Stimulated activated CD4-positive, alpha-beta T cell treated with anti-CD3 and anti-CD28 coated beads, Interleukin-4, amount 100 ng/mL, for 48 hours (primary cell): ENCODE results near the gene SRSF4.
"Not testable (repeated sequence)": the region's sequence is repeated elsewhere in the genome, so short reads cannot be mapped to it uniquely, and the experiment has no call there.

Source experiments
- DNase-seq, 2 donors: peaks; one replicate each; pipeline ENCODE4 v3.0.0-alpha.2; 2020; ENCODE audit warnings: low read depth in 2 of 2

Gene SRSF4

DNA sequence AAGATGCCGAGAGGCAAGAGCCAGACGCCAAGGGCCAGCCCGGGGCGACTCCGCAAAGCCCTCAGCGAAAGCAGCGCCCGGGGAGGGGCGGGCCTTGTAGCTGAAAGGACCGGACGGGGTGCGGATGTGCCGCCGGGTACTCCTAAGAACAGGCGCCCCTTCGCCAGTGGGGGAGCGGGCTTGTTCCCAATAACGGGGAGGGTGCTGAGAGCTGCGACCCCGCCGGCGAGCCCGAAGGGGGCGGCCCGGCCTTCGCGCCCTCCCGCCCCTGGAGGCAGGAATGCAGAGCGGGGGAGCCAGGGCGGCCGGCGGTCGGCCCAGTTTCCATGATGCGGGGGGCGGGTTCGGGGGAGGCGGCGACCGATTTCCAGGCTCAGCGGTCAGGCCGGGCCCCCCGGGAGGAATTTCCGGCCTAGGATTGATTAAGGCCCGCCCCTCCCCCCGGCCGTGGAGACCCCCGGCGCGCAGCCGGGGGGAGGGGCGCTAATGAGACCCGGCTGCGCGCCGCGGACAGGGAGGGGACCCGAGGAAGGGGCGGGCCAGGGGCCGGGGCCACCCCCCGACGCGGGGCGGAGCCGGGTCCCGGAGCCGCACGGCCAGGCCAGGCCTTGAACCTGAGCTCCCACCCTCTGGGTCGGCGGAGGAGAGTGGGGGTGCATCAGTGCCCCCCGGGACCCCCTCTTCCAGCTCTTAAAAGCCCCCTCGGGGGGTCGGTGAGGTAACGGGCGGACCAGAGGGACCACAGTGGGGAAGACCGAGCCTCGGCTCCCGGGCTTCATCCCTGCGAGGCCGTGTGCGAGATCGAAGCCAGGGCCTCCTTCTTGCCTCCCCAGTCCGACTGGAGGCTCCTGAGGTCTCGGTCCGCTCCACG lies 57.1 kb downstream of the SRSF4 start:
- DNase-seq, result peak; percentile 57 to 68

DNA sequence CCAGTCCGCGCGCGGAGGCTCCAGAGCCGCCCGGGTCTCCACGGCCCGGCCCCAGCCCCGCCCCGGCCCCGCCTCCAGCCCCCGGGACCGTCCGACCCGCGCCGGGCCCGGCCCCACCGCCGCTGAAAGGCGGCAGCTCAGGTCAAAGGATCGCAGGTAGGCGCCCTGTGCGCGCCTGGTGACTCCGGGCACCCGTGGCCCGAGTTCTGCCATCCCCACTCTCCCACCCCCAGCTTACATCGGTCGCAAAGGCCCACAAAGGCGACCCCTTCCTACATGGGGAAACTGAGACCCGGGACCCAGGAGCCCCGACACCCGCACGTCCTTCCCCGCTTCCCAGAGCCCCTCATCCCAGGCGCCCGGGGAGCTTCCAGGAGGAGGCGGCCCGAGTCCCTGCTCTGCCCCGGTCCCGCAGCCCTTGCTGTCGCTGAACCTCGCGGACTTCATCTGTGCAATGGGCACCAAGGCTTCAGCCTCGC lies 57.8 kb downstream of the SRSF4 start, which contains the start of gene TMEM200B:
Gene TMEM200B (minus strand): TSS at position 17 of the 479 bp plus-strand sequence. CDS start 2,075 bp downstream, outside the sequence.
- no peak for DNase-seq

DNA sequence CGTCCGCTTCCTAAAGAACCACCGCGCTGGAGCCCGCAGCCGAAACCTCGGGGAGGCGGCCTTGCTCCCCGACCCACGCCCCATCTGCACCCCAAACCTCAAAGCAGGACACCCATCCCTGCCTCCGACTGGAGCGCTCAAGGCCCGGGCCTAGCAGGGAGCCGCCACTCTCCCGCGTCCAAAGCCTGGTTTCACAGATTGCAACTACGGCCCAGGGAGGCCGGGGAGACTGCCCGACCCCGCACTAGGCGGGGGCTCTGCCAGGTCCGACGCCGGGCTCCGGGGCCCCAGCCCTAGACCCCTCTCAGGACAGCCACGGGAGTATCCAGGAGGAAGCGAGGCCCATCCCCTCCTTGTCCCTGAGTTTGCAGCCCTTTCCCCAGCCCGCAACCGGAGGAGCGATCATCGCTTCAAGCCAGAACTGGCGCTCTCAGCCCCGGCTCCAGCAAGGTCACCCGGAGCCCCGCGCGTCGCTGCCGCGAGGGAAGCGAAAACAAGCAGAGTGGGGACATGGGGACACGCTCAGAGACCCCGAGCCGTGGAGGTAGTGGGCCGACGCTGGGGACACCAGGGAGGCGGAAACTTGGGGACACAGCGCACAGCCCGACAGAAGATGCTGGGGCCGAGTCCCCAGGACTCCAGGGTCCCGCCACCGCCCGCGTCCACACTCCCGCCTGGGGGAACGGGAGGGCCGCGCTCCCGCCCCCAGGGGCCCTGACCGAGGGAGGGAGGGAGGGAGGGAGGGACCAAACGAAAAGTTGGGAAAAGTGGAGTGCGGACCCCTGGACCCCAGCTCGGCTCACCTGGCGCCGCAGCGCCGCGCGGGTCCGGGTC lies 58.4 kb downstream of the SRSF4 start:
- DNase-seq, result peak in 1 of 2 donors; percentile 30

DNA sequence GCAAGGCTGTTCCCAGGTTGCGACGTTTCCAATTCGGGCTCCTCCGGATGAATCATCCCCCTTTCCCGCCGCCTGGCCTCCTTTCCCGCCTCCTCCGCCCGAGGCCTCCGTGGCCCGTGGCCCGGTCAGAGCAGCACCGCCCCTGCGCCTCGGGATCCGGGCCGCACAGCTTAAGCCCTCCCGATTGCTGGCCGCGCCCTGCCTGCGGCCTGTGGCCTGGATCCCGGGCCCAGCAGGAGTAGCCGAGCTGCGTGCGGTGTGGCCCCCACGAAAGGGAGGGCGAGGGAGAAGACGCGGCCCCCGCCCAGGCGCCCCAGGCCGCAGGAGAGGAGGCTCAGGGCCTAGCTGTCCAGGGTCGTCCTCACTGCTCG lies 59.0 kb downstream of the SRSF4 start:
- DNase-seq, result no peak

DNA sequence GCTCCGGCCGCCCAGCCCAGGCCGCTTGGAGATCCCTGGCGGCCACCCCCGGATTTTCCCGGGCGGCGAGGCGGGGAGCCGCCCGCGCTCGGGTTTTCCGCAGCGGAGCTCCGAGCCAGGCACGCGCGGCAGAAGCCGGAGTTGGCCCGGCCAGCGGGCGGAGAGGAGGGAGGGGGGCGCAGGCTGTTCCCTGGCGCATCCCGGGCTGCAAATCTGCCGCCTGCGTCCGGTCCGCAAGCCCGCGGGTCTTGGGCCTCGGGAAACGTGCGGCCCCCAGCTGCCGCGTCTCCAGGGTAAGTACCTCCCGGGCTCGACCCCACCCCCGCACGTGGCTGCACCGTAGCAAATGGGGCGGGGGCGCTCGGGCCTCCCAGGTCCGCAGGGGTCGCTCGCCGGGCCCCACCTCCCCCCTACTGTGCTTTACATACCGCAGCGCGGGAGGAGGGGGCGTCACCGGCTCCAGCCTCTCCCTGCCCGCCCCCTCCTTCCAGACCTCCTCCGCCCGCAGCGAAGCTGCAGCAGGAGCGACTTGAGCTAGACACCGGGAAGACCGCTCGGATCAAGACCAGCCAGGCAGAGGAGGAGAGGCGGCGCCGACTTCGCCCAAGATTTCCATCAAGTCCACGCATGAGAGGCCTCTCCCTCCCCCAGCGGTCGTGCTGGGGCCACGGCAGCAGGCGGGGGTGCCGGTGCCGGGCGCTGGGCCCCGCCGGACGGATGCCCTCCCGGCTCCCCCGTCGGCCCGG lies 59.6 kb downstream of the SRSF4 start:
- DNase-seq, result no peak

DNA sequence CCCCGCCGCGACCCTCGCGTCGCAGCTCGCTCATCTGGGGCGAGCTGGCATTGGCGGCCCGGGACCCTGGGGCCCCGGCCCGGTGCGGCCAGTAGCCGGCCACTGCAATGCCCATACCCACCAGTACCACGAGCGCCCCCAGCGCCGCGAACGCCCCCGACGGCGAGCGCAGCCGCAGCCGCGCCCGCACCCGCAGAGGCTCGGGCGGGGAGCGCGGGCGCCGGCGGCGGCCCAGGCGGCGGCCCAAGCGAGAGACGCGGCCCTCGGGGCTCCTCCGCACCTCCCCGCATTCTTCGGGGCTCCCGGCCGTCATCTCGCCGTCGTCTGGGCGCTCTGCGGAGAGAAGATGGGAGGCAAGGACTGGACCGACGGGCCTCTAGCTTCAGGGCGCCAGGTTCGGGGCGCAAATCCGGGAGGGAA lies 60.2 kb downstream of the SRSF4 start:
- DNase-seq, result no peak

DNA sequence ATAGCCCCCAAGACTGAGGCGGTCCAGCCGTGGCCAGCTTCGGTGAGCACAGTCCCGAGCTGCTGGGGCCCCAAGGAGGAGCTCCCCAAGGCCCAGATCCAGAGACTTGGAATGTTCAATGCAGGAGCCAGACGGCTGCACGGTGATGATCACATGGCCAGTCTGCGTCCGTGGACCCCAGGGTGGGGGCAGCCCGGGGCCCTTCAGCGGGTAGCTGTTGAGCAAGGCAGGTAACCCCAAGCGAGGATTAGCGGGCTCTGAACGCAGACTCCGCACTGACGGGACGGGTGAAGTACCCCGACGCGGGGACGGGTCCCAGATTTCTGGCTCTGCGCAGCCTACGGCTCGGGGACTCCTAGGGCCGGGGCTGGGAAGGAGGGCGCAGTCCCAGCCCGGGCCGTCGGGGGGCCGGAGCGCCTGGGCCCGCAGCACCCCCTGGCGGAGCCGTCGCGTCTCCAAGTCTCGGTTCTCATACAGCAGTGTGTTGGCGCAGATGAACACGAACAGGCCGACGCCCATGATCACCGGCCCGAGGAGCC lies 60.7 kb downstream of the SRSF4 start:
- DNase-seq, result peak; percentile 61 to 66

DNA sequence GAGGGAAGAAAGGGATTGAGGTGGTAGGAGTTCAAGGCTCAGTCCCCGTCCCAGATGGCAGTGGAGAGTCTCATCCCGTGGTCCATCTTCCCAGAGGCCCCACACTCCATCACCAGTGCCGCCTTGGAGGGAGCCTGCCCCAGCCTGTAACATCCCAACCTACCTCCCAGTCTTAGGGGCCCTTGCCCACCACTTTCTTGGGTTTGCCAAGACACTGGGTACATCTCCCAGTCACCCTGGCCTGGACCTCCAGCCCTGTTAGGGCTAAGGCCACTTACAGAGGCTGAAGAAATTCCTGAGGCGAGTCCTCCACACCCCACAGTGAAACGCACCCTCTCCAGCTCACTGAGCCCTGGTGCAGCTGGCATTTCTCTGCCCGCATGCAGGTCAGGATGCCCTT lies 61.3 kb downstream of the SRSF4 start:
- DNase-seq, result no peak

DNA sequence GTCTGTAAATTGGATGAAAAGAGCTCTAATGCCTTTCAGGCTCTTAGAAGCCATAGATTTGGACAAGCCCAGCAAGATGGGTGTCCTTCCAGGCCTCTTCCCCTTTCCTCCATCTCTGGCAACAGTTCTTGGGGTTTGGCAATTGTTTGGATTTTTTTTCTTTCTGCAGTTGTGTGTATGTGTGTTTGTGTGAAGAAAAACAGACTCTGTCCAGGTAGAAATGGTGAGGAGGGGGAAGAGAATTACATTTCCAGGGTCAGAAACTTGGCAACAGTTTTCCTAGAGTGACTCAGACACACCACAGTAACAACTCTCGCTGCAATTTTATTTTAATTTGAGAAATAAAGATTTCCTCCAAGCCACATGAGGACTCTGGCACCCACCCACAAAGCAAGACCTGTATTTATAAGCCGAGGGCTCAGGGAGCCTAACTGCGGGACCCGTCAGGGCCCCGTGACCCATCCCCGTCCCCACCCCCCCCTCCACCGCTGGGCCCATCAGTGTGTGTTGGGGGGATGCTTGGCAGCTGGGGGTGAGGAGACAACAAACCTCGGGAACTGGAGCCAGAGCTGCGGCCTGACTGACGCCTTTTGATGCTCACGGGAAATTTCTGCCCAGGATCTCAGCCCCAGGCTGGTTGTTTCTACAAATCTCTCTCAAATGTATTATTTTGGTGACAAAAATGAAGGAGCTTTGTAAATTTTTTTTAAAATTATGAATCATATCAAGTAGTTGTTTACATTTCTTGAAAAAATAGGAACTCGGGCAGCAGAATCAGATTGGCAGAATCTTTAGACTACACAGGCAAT lies 62.4 kb downstream of the SRSF4 start:
- DNase-seq, result no peak

DNA sequence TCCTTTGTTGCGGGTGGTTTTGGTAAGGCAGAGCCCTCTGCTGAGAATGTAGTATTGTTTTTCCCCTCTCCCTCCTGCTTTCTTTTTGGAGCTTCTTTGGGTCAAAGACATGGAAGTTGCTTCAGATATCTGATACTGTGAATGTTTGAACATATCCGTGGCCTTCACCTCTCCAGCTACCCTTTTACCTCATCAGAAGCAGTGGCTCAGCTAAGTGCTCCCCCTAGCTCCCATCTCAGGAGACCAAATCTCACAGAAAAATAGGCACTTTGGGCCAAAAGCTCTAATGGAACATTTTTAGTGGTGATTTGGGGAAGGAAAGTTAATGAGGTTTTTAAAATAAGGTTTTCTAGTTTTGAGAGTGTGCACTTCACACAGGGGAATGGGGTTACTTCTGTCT lies 64.3 kb downstream of the SRSF4 start:
- no peak for DNase-seq

DNA sequence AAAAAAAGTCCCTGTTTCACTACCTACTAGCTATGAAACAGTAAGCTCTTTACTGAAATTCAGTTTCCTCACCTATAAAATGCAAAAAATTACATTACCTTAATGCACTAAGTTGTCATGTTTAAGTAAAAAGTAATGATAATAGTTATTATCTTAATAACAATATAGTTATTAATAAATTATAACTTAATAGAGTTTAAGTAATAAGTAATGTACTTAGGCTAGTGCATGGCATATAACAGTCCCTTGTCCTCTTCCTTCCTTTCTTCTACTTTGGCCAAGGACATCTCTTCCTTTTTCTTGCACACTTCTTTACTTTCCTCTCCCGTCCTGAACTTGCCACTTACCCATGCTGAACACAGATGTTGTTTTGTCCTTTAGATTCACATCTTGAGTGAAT lies 67.0 kb downstream of the SRSF4 start:
- DNase-seq, result no peak

DNA sequence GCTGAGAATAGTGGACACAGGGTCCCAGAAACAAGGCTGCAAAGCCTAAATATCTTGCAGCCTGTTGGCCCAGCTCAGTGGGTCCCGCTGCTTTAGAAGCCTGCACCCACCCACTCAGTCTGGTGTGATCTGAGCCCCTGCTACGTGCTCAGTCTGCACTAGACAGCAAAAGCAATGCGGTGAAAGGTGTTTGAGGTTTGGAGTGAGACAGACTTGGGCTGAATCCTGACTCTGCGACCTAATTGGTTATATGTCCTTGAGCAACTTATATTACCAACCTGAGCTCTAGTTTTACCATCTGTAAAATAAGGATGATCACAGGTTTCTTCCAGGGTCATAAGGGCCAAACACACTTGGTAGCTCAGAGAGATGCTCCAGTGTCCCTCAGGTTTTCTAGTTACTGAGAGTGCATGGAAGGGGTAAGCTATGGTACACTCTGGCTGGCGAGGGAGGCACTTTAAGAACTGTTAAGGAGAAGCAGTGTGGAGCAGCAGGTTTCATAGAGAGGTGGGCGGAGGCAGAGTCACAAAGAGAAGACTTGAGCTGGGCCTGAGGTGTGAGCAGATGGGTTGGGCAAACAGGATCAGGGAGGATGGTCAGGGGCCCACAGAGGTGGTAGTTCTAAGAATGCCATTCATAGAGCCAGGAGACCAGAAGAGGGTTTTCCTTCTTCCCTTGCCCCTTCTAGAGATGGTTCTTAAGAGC lies 68.1 kb downstream of the SRSF4 start:
- no peak for DNase-seq

DNA sequence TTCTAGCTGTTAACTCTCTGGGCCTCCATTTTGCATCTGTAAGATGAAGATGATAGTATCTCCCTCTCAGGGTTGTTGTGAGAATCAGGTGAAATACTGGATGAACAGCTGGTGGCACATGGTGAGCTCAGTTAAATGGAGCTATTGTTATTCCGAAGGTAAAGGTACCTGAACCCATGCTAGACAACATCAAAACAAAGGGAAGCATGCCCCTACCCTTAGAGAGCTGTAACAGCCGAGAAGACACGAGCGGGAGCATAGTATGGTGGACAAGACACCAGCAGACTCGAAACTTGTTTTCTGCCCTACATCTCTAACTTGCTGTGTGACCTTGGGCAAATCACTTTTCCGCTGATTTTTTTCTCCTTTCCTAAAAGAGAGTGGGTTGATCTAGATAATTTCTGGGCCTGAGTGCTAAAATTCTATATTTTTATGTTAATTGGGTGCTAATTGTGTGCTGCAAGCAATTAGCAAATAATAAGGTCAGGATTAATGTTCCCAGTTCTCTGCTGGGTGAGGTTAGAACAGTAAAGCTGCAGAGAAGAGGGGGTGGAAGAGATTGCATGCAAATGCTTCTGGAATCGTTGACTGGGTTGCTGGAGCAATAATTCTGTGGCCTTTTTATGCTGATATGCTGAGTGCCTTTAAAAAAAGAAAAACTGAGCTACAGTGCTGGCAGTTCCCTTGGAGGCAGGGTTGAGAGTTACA lies 68.8 kb downstream of the SRSF4 start:
- DNase-seq, result no peak

DNA sequence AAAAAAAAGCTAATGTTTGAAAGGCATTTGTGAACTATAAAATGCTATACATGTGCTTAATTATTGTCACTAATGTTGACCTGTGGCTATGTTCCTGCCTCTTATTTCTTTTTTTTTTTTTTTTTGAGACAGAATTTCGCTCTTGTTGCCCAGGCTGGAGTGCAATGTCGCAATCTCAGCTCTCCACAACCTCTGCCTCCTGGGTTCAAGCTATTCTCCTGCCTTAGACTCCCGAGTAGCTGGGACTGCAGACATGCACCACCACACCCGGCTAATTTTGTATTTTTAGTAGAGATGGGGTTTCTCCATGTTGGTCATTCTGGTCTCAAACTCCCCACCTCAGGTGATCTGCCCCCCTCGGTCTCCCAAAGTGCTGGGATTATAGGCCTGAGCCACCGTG lies 73.7 kb downstream of the SRSF4 start:
- not testable (repeated sequence) for DNase-seq

DNA sequence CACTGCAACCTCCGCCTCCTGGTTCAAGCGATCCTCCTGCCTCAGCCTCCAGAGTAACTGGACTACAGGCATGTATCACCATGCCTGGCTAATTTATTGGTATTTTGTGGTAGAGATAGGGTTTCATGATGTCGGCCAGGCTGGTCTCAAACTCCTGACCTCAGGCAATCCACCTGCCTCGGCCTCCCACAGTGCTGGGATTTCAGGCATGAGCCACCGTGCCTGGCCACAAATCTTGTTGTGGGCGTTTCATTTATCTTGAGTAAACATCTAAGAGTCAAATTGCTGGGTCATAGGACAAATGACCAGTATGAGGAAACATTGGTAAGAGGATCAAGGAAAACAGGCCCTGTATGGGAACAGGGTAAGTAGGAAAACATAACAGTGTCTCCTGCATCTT lies 75.9 kb downstream of the SRSF4 start:
- no peak for DNase-seq

DNA sequence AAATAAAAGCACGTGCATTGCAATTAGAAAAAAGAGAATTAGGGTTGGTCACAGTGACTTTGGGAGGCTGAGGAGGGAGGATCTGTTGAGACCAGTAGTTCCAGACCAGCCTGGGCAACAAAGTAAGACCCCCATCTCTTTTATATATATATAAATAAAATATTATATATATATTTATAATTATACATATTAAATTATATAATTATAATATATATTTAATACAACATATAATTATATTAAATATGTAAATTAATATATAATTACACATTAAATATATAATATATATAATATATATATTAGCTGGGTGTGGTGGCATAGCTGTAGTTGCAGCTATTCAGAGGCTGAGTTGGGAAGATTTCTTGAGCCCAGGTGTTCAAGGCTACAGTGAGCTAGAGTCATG lies 81.2 kb downstream of the SRSF4 start:
- no peak for DNase-seq

DNA sequence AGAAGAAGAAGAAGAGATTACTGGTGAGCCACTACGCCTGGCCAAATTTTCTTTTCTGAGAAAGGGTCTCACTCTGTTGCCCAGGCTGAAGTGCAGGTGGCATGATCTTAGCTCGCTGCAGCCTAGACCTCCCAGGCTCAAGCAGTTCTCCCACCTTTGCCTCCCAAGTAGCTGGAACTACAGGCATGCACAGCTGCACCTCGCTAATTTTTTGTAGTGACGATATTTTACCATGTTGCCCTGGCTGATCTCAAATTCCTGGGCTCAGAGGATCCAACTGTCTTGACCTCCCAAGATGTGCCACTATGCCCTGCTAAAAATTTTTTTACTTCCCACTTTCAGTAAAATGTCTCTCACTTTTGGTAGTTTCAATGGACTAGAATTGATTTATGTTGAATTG lies 82.4 kb downstream of the SRSF4 start:
- DNase-seq, result no peak
